GM20000 (cell line): Measurements from ENCODE around the gene EFNA5.

Experiments
- DNase-seq: peaks from one replicate; pipeline ENCODE4 v3.0.0; 2012; ENCODE audit warnings: low spot score
- TF ChIP-seq, protein P1 (sequence below): IDR thresholded peaks from 2 replicates; pipeline ENCODE4 v1.5.1; 2012; ENCODE audit warnings: mild to moderate bottlenecking, control low read depth; ENCODE audit errors: extremely low read depth, missing control alignments

EFNA5 gene

DNA sequence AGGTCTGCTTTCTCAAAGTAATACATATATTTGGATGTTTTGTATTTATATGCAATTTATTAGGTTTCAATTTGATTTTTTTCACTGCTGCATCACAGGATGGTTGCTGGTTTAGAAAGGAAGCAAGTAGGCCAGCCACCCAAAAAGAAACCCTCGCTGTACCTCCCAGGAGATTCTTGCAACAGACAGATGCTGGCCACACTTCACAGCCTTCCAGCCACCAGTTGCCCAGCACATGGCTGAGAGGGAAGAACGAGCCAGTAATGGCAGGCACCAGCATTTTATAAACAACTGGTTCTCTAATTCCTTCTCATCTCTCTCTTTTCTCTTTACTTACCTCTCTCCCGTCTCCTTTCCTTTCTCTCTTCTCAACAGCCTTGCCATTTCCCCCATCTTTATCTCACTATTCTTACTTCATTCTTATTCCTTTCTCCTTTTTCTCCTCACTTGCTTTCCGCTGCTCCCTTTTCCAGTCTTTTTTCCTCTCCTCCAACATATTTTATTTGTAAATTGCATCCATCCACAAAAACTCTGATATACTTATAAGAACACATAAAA is 38.9 kb downstream of the EFNA5 start:
- TF ChIP-seq, protein P1, sequence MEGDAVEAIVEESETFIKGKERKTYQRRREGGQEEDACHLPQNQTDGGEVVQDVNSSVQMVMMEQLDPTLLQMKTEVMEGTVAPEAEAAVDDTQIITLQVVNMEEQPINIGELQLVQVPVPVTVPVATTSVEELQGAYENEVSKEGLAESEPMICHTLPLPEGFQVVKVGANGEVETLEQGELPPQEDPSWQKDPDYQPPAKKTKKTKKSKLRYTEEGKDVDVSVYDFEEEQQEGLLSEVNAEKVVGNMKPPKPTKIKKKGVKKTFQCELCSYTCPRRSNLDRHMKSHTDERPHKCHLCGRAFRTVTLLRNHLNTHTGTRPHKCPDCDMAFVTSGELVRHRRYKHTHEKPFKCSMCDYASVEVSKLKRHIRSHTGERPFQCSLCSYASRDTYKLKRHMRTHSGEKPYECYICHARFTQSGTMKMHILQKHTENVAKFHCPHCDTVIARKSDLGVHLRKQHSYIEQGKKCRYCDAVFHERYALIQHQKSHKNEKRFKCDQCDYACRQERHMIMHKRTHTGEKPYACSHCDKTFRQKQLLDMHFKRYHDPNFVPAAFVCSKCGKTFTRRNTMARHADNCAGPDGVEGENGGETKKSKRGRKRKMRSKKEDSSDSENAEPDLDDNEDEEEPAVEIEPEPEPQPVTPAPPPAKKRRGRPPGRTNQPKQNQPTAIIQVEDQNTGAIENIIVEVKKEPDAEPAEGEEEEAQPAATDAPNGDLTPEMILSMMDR = no peak
- no peak for DNase-seq

DNA sequence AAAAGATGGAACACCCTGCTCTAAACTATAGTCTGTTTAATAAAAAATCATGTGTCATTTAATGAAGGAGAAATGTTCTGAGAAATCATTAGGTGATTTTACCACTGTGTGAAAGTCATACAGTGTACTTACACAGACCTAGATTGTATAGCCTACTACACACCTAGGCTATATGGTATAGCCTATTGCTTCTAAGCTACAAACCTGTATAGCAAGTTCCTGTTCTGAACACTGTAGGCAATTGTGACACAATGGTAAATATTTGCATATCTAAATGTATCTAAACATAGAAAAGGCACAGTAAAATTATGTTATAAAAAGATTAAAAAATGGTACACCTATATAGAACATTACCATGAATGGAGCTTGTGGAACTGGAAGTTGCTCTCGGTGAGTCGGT is 40.6 kb downstream of the EFNA5 start:
- TF ChIP-seq, protein P1 = no peak
- no peak for DNase-seq

DNA sequence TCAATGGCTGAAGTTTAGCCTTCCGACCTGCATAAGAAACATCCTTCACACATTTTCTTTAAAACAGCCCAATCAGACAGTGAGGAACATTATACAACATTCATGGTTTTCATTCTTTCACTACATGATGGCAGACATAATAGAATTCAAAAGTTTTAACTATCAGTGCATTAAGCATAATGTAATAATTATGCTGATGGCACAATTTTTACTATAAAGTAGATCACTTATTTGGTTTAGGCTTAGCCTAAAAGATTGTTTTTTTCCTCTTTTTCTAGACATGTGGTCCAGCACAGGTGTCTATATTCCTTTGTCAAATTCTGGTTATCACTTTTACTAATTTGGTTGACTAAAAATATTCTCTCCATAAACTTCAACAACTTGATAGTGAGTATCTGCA is 46.5 kb downstream of the EFNA5 start:
- DNase-seq = no peak
- TF ChIP-seq, protein P1 = no peak

DNA sequence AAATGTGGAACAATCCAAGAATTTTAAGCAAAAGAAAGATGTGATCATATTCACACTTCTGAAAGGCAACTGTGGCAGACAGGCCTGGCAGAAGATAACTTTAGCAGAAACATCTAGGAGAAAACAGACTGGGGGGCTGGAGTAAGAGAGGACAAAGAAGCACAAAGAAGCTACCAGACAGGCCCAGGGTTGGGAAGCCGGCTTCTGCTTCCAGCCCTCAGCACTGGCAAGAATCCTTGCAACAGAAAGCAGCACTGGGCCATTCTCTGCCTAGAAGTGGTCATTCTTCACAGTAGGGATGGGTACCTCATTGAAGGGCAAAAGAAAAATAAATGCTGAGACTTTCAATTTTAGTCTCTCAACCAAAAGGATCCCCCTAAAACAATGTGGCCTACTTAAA is 49.6 kb downstream of the EFNA5 start:
- TF ChIP-seq, protein P1 = no peak
- no peak for DNase-seq

DNA sequence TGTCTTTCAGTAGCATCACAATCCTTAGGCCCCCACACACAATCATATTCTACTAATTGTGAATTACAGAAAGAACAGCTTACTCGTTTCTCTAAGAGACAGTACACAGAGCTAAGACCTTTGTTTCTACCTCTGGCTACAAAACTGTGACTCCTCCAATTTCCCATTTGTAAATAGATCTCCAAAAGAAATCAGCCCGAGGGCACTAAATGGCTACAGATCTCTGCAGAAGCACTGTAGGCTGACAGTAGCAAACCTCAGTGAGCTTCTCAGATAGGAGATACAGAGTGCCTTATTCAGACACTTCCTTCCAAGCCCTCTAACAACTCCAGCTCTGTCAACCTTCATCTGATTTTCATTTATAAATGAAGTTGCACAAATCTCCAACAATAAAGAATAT is 51.0 kb downstream of the EFNA5 start:
- no peak for DNase-seq
- TF ChIP-seq, protein P1 = no peak

DNA sequence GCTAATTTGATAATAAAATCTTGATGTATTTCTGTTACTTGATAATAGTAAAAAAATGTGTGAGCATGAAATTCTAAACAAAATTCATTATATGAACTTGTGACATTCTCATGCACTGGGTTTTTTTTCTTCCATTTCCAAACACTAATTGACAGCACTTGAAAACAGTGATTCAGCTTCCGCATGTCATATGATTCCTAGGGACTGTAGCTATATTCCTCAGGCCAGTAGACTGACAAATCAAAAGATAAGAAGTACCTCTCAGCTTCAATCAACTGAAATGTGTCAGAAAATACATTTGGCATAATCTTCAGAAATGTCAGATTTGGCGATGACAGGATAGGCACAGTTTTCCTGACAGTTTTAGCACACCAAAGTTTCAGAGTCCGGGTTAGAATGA is 52.5 kb downstream of the EFNA5 start:
- TF ChIP-seq, protein P1 = no peak
- no peak for DNase-seq

DNA sequence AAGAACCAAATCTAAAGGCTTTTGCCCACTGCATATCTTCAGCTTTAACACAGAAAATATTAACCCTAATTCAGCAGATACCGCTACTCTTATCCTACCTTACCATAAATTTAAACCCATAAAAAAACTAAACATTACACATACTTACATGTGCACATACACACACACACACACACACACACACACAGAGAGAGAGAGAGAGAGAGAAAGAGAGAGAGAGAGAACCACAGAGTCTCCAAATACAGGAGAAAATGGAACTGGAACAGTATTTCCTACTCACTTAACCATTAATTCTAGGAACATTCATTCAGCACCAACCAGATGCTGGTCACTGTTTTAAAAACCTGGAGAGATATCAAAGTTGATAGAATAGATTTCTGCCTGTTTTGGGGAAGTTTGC is 53.7 kb downstream of the EFNA5 start:
- TF ChIP-seq, protein P1 = no peak
- DNase-seq = no peak

DNA sequence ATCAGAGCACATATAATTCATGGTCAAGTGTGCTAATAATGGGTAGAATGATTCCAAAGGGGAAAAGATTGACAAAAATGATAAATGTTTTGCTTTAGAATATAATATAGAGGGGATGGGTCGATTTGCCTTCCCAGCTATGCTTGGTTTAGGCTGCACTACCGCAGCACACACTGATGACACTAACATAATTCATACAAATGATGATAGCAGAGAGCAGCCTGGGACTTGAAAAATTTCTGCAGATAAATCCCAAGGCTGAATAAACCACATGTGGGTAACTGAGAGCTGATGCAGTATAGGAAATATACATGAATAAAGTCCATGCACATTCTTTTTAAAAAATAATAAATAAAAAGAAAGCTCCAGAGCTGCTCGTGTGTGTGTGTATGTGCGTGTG is 54.5 kb downstream of the EFNA5 start:
- TF ChIP-seq, protein P1 = no peak

More for the DNA sequence above, 54.5 kb downstream of the EFNA5 start:
- DNase-seq = no peak
